ENCODE data around the gene SEPTIN12. TPM values are rescaled to one million over a fixed set of nuclear protein-coding genes. Genes with fewer than 3 reads are reported as not detected.
A peak's percentile ranks its signal among the peaks of the same experiment; 100 is the strongest.
"Not testable (repeated sequence)": the region's sequence is repeated elsewhere in the genome, so short reads cannot be mapped to it uniquely, and the experiment has no call there.

The SEPTIN12 gene
- total RNA-seq, 1 experiment from 2014 or later, result not detected

DNA sequence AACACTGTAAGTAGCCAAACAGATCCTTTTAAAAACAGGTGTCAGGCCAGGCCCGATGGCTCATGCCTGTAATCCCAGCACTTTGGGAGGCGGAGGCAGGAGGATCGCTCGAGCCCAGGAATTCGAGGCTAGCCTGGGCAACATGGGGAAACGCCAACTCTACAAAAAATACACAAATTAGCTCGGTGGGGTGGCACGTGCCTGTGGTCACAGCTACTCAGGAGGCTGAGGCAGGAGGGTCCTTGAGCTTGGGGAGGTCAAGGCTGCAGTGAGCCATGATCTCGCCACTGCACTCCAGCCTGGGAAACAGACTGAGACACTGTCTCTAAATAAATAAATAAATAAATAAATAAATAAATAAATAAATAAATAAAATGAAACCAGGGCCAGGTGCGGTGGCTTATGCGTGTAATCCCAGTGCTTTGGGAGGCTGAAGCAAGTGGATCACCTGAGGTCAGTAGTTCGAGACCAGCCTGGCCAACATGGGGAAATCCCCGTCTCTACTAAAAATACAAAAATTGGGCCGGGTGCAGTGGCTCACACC lies 3.6 kb downstream of the SEPTIN12 start:
- not testable (repeated sequence) for DNase-seq (ENCODE audit: low read depth)

DNA sequence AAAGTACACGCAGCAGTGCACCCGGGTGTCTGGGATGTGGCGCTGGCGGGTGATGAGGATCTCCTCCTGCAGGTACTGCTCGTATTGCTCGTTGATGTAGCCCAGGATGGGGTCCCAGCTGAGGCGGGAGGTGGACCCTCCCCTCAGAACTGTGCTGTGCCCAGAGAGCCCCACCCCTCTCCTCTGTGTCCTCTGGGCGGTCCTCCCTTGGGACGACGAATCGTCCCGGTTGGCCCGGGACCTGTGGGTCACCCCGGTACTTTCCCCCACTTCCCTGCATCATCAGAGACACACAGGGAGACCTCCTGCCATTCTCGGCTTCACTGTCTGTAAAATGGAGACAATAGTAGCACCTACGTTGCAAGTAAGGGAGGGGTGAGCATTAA lies 4.2 kb downstream of the SEPTIN12 start:
- DNase-seq (ENCODE audit: low read depth), result no peak

DNA sequence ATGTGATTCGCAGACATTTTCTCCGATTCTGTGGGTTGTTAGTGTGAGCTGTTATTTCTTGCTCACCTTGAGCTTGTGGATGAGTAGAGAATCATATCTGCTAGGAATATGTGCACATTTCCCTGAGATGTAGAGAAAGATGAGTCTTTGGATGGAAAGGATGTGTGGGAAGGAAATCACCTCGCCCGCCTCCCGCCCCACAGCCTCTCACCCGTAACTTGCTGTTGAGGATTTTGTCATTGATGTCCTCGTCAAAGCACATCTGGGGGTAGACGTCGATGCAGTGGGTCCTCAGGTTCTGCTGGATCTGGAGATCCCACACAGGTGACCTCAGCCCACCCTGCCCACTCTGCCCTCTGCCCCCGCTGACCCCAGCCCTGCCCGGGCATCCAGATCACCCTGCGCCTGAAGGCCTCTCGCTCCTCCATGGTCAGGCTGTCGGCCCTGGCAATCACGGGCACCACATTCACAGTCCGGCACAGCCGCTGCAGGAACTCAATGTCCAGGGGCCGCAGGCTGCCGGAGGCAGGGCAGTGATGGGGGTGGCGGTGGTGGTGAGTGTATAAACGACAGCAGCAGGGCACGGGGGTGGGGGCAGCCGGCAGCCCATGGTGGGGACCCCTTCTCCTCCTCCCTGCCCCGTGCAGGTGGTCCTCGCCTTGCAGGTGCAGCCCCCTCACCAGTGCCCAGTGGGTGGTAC lies 4.7 kb downstream of the SEPTIN12 start:
- no peak for DNase-seq (ENCODE audit: low read depth)

DNA sequence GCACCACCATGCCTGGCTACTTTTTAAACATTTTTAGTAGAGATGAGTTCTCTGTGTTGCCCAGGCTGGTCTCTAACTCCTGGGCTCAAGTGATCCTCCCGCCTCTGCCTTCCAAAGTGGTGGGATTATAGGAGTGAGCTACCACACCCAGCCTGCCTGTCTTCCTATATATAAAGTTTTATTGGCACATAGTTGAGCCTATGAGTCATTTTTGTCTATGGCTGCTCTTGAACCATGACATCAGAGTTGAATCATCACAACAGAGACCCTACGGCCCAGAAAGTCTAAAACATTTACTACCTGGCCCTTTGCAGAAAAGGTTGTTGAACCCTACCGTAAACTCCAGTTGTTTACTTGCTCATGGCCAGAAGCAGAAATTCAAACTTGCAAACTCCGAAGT lies 7.9 kb downstream of the SEPTIN12 start:
- no peak for DNase-seq (ENCODE audit: low read depth)

DNA sequence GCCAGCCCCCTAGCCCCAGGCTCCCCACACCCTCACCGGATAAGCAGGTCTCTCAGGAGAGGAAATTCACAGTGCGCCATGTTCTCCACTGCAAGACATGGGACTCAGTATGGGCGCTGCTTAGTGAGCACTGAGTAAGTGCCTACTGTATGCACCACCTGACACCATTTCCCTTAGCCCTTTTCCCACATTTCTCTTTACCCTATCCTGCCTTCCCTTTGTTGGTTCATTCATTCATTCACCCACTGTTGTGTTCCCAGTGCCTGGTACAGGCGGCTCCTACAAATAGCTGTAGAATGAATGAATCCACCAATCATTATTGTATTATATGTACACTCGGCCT lies 10.1 kb downstream of the SEPTIN12 start:
- DNase-seq (ENCODE audit: low read depth), result no peak

DNA sequence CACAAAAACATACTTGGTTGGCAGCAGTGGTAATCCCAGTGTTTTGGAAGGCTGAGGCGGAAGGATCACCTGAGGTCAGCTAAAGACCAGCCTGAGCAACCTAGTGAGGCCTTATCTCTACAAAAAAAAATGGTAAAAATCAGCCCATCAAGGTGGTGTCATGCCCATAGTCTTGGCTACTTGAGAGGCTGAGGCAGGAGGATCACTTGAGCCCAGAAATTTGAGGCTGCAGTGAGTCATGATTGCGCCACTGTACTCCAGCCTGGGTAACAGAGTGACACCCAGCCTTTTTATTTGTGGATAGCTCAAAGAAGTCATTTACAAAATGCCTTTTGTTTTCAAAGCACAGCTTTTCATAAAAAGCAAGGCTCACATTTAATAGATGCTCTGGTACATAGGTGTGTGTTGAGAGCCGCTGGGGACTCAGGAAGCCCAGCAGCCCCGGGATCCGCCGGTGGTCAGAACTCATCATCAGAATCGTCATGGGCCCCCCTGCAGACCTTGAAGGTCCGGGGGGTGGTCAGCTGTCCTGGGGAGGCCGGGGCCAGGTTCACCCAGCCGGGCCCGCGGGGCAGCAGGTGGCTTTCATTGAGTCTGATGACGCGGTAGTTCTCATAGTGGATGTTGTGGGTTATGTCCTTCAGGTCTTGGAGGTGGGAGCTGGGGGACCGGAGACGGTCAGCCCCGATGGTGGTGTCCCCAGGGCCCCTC lies 10.7 kb downstream of the SEPTIN12 start:
- DNase-seq (ENCODE audit: low read depth), result no peak

DNA sequence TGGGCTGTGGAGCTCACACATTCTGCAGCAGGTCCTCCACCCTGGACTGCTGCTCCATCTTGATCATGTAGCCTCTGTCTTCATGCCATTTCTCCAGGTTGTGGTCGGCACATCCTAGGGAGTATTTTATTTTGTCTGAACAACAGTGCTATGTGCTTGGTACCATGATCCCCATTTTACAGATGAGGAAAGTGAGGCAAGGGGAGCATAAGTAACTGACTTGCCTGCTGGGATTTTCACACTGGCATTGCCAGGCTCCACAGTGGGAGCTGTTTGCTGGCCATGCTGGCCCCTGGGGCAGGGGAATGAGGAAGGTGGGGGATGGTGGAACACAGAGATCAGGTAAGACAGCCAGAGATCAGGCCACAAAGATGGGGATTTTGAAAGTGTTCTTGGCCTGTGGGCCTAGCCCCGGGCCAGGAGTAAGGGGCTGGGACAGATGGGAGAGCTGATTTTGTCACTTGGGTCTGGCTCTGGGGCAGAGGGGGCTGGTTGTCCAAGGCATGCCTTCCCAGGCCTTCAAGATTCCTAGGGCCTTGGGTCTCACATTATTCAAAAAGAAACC lies 11.9 kb downstream of the SEPTIN12 start:
- DNase-seq (ENCODE audit: low read depth), result no peak

DNA sequence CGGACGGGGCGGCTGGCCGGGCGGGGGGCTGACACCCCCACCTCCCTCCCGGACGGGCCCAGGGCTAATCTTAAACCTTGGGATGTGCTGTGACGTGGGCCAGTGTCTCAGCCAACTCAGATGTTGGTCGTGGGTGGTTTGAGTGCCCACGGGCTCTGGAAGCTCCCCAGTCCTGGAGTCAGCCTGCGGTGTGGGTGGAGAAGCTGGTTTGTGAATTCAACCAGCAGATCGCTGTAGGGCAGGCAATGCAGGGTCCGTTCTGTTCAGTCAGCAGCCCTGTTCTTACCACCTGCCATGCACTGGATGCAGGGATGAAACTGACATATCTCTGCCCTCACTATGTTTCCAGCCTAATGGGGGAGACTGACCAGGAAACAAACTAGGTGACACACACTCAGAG lies 13.1 kb downstream of the SEPTIN12 start:
- DNase-seq (ENCODE audit: low read depth), result no peak

DNA sequence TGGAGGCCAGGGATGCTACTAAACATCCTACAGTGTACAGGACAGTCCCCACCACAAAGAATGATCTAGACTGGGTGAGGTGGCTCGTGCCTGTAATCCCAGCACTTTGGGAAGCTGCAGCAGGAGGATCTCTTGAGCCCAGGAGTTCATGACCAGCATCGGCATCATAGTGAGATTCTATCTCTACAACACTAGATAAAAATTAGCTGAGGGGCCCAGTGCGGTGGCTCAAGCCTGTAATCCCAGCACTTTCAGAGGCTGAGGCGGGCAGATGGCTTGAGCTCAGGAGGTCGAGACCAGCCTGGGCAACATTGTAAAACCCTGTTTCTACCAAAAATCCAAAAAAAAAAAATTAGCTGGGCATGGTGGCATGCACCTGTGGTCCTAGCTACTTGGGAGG lies 15.8 kb downstream of the SEPTIN12 start:
- DNase-seq (ENCODE audit: low read depth), result no peak

DNA sequence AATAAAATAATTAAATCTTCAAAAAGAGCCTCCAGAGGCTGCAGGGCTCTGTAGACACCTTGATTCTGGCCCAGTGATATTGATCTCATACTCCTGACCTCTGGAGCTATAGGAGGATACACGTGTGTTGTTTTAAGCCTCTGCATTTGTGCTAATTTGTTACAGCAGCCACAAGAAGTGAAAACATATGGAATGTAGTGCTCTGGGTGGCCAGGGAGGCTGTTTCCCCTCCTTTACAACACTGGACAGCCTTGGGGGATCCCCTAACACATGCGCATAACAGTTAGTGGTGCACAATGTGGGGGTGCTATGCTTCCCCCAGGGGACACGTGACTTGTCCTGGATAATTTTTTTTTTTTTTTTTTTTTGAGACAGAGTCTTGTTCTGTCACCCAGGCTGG lies 16.5 kb downstream of the SEPTIN12 start:
- DNase-seq (ENCODE audit: low read depth), result no peak

DNA sequence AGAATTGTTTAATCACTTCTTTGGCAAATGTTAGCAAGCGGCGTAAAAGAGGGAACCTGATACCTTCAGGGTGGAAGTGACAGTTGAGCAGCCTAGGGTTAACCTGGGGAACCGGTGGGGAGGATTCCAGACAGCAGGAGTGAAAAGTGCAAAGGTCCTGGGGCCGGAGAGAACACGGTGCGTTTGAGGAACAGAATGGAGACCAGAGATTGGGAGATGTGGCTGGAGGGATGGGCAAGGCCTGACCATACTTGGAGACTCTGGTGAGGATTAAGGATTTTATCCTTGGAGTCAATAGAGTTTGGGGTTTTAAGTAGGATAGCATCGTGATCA lies 18.9 kb downstream of the SEPTIN12 start:
- no peak for DNase-seq (ENCODE audit: low read depth)

DNA sequence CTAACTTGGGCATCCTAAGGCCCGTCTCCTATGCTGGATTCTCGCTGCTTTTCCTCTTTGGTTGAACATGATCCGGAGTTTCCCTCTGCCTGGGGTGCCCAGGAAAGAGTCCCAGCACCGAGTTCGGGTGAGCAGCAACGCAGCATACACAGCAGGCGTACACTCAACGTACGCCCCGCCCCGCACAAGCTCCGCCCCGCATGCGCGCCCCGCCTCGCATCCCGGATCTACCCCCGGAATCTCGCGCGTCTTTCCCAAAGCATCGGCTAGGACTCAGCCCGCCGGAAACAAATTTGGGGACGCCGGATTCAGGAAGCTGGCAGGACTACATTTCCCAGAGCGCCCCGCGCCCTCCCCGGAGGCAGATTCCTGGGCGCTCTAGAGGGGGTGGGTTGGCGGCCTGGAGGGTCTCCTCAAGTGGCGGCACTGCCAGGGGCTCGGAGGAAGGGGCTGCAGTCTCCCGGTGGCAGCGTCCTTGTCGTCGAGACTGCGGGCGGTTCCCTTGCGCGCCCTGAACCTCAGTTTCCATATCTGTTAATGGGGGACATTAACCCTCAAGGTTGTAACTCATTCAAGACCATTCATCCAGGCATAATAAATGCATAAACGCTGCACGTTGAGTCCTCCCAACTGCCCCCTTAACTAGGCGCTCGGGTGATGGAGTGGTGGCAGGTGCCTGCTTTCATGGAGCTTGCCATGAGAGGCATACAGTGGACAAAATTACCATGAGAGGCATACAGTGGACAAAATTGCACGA lies 19.4 kb downstream of the SEPTIN12 start:
- peak; percentile 96 for DNase-seq (ENCODE audit: low read depth)

DNA sequence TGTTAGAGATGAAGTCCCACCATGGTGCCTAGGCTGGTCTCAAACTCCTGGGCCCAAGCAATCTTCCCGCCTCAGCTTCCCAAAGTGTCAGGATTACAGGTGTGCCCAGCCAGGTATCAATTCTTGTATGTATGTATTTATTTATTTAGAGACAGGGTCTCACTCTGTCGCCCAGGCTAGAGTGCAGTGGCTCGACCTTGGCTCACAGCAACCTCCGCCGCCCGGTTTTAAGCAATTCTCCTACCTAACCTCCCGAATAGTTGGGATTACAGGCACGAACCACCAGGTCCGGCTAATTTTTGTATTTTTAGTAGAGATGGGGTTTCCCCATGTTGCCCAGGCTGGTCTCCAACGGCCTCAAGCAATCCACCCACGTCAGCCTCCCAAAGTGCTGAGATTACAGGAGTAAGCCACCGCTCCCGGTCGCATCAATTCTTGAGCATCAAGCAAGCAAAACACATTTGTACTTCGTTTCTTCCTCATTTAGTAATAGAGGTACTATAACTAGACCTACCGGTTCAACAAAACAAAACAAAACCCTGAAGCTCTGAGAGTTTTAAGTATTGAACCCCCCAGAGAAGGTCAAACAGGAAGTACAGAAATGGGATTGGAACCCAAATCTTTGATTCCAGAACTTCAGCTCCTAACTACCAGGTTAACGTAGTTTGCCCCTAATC lies 20.1 kb downstream of the SEPTIN12 start:
- peak; percentile 26 for DNase-seq (ENCODE audit: low read depth)

DNA sequence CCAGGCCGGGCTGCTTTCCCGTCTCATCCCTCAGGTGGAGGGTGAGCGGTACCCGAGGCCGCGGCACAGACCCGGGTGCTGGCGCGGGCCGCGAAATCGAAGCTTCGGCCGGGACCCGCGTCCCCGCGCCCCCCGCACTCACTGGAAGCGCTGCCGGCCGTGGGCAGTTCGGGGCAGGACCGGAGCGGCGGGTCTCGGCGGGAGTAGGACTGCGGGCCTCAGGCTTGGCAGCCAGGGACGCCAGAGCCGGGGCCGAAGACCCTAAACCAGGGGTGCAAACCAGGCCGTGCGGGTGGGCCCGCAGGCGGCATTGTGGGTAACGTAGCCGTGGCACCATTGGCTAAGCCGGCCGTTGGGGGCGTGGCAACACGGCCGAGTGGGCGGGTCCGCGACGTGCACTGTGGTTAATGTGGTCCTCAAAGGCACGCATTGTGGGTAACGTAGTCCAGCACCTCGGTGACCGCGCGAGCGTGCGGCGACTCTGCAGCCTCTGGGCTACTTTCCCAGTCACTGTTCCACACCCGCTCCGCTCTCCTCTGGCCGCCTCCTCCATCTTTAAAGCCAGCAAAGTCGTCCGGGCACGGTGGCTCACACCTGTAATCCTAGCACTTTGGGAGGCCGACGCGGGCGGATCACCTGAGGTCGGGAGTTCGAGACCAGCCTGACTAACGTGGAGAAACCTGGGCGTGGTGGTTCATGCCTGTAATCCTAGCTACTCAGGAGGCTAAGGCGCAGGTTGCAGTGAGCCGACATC lies 21.1 kb downstream of the SEPTIN12 start, which contains the start of gene ZNF500:
Gene ZNF500, minus strand, starts transcription at position 288 of the 754 bp plus-strand sequence. CDS start 1,184 bp downstream, outside the sequence.
- peak; percentile 96 for DNase-seq (ENCODE audit: low read depth)

DNA sequence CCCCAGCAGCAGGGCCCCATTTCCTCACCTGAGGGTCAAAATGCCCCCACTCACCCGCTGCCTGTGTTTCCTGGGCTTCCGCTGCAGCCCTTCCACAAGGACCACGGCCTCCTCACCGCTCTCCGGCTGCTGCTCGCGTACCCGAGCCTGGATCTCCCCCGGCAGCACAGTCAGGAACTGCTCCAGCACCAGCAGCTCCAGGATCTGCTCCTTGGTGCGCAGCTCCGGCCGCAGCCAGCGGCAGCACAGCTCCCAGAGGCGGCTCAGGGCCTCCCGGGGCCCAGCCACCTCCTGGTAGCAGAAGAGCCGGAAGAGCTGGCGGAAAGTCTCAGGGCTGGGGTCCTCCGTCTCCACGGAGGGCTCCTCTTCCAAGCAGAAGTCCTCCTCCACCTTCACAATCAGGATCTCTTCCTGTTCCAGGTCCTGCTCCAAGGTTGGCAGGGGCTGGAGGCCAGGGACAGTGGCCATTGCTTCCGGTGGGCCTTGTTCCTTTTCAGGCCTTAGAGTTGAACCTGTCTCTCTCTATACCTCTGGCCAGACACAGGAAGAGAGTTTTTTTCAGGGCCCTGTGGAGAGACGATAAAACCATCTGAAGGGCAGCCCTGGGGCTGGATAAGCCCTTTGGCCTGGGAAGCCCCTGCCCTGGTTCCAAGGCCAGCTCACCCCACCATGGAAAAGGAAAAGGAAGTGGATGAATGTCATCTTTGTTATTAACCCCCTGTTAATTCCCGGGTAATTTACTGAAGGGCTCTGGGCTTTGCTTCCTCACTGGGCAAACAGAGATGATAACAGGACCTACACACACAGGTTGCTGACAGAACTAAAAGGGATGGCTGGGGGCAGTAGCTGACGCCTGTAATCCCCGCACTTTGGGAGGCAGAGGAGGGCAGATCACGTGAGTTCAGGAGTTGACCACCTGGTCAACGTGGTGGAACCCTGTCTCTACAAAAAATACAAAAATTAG lies 22.4 kb downstream of the SEPTIN12 start:
- DNase-seq (ENCODE audit: low read depth), result no peak

DNA sequence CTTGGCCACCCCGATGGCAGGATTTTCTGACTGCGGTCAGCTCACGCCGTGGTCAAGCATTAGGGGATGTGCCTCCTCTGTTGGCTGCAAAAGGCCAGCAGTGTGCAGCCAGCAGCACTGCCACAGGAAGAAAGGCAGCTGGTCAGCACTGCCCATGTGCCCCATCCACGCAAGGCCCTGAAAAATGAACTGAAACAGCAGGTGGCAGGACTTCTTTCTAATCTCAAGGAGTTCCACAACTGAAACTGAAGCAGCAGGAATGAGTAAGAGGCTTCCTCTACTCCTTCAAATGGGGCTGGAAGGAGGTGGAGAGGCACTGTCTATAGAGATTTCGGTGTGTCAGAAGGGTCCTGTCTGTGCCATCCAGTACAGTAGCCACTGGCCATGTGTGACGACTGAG lies 24.4 kb downstream of the SEPTIN12 start:
- no peak for DNase-seq (ENCODE audit: low read depth)

DNA sequence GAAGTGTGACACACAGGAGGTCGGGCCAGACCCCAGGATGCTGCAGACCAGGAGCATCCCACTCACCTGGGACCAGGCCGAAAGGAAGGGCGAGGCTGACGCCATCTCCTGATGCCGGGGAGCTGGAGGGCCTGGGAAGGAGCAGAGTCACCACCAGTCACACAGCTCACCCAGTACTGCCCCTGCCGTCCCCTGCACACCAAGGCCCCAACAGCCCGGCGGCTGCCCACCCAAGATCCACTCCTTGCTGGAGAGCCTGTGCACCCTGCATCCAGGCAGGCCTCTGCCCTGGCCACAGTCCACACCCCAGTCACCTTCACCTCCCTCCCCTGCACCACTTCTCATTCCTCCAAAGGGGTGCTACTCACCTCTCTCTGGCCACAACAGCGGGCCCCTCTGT lies 25.9 kb downstream of the SEPTIN12 start:
- DNase-seq (ENCODE audit: low read depth), result no peak

DNA sequence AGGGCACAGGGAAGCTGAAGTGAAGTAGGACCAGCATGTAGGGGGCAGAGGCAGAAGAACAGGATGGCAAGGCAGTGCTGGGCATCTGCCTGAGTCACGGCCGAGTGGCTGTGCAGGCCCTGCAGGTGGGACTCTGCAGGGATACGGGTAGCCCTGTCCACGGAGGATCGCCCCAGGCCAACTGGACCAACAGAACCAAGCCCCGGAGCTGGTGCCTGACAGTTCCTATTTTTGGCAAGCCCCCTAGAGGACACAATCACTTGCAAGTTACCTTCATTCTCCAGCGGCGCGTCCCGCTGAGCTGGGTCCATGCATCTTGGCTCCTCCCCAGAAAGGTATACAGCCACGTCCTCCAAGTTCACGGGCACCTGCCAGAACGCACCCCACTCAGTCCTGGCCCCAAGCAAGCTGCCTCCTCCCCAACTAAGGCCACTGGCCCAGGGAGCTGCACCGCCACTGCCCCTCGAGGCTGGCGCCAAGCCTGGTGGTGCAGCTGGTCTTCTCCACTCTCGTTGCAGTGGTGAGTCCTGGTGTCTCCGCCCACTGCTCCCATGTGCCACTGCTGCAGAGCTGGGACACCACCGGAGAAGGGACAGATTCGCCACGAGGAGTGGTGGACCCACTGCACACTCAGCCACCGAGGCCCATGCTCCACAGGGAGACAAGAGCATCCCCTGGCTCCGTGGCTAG lies 27.8 kb downstream of the SEPTIN12 start:
- DNase-seq (ENCODE audit: low read depth), result no peak

DNA sequence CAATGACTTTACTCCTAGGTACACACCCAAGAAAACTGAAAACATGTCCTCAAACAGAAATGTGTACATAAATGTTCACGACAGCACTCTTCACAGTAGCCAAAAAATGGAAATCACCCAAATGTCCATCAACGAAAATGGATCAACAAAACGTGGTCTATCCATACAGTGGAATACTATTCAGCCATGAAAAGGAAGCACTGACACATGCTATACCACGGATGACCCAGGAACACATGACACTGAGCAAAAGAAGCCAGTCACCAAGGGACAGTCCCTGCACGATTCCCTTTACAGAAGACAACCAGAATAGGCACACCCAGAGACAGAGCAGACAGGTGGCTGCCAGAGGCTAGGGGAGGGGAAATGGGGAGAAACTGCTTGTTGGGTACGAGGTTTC lies 32.5 kb downstream of the SEPTIN12 start:
- no peak for DNase-seq (ENCODE audit: low read depth)

Data from Daoy (cell line).